ENCODE results near the gene STIP1.

Gene STIP1

DNA sequence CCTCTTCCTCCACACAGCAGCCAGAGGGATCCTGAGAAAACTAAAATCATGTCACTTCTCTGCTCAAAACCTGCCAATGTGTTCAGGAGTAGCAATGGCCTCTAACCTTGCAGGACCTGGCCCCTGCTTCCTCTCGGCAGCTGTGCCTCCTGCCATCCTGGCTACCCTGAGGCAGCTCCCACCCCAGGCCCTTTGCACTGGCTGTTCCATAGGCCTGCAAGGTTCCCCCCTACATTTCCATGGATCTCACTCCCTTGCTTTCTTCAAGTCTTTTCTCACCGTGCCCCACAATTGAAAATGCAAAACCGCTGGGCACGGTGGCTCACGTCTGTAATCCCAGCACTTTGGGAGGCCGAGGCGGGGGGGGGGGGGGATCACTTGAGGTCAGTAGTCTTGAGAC, 2.1 kb upstream of the STIP1 start:
- TF ChIP-seq, protein P1, sequence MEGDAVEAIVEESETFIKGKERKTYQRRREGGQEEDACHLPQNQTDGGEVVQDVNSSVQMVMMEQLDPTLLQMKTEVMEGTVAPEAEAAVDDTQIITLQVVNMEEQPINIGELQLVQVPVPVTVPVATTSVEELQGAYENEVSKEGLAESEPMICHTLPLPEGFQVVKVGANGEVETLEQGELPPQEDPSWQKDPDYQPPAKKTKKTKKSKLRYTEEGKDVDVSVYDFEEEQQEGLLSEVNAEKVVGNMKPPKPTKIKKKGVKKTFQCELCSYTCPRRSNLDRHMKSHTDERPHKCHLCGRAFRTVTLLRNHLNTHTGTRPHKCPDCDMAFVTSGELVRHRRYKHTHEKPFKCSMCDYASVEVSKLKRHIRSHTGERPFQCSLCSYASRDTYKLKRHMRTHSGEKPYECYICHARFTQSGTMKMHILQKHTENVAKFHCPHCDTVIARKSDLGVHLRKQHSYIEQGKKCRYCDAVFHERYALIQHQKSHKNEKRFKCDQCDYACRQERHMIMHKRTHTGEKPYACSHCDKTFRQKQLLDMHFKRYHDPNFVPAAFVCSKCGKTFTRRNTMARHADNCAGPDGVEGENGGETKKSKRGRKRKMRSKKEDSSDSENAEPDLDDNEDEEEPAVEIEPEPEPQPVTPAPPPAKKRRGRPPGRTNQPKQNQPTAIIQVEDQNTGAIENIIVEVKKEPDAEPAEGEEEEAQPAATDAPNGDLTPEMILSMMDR (IDR thresholded peaks at IDR 0.05; ENCODE audit: low read depth, low read length), result no peak
- no peak for DNase-seq (ENCODE audit: extremely low read depth, low read depth)

DNA sequence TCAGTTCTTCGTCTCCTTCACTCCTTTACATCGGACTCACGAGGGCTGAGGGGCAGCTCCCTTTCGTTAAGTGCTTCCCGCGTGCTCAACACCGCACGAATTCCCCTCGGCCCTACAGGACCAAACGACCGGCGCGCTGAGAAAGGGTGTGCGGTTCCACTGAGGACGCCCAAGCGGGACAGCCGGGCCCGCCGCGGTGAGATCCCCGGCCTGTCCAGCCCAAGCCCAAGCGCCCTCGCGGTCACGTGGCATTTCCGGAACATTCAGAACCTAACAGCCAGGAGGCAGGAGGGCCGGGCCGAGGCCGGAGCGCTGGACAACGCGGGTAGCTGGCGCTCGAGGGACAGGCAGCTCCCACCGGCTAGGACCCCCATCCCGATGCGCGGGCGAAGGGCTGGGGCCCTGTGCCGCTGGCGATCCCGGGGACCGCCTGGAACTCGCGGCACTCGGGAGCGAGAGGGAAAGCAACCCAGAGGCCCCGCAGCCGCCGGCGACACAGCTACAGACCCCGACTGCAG, 737 bp upstream of the STIP1 start:
- TF ChIP-seq, protein P1 (IDR thresholded peaks at IDR 0.05; ENCODE audit: low read depth, low read length), result peak; percentile 41
- peak; percentile 66 for DNase-seq (ENCODE audit: extremely low read depth, low read depth)

DNA sequence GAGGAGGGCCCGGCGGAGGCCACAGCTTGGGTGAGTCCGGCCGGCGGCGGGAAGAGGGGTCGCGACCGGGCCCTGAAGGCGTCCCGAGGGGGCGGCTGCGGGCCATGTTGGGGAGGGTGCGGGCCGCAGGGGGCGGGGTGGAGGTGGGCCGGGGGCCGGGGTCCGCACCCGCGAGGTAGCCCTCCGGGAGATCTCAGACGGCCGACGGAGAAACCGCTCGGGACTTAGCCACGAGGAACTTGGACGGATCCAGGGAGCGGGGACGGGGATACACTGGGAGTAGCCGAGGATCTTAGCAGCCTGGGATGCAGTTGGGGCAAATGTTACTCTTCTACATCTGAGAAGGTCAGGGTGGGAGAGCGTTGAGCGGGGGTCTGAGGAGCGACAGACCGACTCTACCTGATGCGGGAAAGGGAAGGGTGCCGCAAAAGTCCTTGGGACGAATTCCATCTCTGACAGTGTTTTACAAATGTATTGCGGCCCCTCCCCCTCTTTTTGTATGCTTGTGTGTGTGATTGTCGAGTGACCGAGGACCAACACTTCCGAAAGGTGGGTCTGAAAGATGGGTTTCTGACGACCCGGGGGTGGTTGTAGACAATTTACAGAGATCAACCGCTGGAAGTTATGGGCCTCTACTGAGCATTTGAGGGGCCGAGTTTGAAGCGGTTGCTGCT, 658 bp downstream of the STIP1 start:
- TF ChIP-seq, protein P1 (IDR thresholded peaks at IDR 0.05; ENCODE audit: low read depth, low read length), result no peak
- DNase-seq (ENCODE audit: extremely low read depth, low read depth), result no peak

DNA sequence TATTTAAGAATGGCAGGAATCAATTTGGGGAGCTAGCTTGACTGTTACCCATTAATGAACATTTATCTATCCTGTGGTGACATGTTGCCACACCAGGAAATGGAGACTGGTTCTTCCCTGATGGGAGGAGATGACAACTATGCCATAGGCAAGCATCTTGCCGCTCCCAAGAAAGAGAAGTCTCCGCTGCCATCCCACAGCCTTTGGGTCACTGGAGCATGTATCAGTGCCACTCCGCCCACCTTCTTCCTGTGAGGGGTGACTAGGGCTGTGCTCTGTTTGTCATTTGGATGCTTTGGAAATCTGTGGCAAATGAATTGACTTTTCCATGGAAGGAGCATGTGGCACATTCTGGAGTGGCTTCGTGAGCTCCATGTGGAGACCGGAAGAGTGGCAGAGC, 6.5 kb downstream of the STIP1 start:
- TF ChIP-seq, protein P1 (IDR thresholded peaks at IDR 0.05; ENCODE audit: low read depth, low read length), result no peak
- no peak for DNase-seq (ENCODE audit: extremely low read depth, low read depth)

DNA sequence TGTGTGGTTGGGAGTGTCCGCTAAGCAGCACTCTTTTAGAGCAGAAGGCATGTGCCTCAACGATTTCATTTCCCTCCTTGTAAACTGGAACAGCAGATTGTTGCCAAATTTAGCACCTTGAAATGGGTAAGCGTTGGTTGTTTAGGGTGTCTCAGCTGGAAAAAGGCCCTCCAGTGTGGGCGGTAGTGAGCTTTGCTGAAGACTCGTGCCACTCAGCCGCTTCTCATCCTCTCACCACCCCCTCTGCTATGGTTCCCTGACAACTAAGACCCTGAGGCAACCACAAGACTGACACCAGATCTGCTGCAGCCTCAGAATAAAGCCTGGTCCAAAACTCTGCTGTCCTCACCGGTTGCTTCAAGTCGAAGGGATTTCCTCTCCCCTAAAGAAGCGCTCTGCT, 10.7 kb downstream of the STIP1 start:
- TF ChIP-seq, protein P1 (IDR thresholded peaks at IDR 0.05; ENCODE audit: low read depth, low read length), result no peak
- DNase-seq (ENCODE audit: extremely low read depth, low read depth), result no peak

DNA sequence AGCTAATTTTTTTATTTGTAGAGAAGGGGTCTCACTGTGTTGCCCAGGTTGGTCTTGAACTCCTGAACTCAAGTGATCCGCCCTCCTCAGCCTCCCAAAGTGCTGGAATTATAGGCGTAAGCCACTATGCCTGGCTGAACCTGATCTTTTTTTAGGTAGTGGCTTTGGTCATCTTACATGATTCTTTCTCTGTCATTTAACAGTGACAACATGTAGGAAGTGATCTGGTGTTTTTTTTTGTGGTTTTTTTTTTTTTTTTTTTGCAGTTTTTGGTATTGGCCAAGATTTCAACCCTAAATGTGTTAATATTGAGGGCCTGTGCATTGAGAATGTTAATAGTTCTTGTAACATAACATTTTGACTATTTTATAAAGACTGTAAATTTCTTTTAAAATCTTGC, 12.5 kb downstream of the STIP1 start:
- TF ChIP-seq, protein P1 (IDR thresholded peaks at IDR 0.05; ENCODE audit: low read depth, low read length), result no peak
- no peak for DNase-seq (ENCODE audit: extremely low read depth, low read depth)

DNA sequence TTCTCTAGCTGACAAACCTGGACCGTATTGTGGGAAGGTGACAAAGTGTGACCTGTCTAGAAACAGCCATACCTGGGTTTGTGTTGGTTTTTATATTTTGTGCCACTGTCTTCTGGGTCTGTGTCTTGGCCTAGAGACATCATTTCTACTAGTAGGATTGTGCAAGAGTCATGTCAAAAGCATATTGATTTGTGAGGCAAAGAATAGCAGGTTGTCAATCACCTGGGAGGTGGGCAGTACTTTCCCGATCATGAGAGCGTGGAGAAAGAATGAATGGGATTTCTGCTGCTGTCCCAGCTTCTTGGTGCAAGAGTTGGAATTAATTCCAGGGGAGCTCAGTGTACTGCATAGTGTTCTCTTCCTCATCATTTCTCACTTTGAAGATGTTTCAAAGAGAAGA, 15.6 kb downstream of the STIP1 start:
- TF ChIP-seq, protein P1 (IDR thresholded peaks at IDR 0.05; ENCODE audit: low read depth, low read length), result no peak
- DNase-seq (ENCODE audit: extremely low read depth, low read depth), result no peak

All from AG09319 (cell line).